Panc1 (cell line): ENCODE measurements around the gene EPHA7.

ENCODE experiments used
- POLR2AphosphoS5 ChIP-seq: IDR thresholded peaks from 2 replicates; pipeline ENCODE4 v1.6.1; 2012; ENCODE audit warnings: mild to moderate bottlenecking, low read depth, low read length, moderate library complexity
- REST ChIP-seq, 2 experiments: IDR thresholded peaks; 2 replicates each; pipeline ENCODE4 v1.6.1; 2011 to 2012; ENCODE audit warnings: low read depth in 2 of 2, control low read depth in 1 of 2, low read length in 1 of 2, mild to moderate bottlenecking in 1 of 2, moderate library complexity in 1 of 2; ENCODE audit not compliant: insufficient read depth in 1 of 2
- SIN3A ChIP-seq: IDR thresholded peaks from 2 replicates; pipeline ENCODE4 v1.6.1; 2012; ENCODE audit warnings: low read depth, mild to moderate bottlenecking, low read length, moderate library complexity, borderline replicate concordance; ENCODE audit not compliant: insufficient read depth
- TCF7L2 ChIP-seq: IDR thresholded peaks from 2 replicates; pipeline ENCODE4 v1.6.1; 2011; ENCODE audit warnings: mild to moderate bottlenecking, low read depth, low read length, inconsistent platforms
- TF ChIP-seq, protein P1 (sequence below): fragments of 450-650 bp; IDR thresholded peaks from 2 replicates; pipeline ENCODE4 v1.5.1; 2017; ENCODE audit warnings: mild to moderate bottlenecking

GRCh38 chr6:93358435-93358834 lies 60.9 kb downstream of the EPHA7 start:
- TF ChIP-seq, protein P1, sequence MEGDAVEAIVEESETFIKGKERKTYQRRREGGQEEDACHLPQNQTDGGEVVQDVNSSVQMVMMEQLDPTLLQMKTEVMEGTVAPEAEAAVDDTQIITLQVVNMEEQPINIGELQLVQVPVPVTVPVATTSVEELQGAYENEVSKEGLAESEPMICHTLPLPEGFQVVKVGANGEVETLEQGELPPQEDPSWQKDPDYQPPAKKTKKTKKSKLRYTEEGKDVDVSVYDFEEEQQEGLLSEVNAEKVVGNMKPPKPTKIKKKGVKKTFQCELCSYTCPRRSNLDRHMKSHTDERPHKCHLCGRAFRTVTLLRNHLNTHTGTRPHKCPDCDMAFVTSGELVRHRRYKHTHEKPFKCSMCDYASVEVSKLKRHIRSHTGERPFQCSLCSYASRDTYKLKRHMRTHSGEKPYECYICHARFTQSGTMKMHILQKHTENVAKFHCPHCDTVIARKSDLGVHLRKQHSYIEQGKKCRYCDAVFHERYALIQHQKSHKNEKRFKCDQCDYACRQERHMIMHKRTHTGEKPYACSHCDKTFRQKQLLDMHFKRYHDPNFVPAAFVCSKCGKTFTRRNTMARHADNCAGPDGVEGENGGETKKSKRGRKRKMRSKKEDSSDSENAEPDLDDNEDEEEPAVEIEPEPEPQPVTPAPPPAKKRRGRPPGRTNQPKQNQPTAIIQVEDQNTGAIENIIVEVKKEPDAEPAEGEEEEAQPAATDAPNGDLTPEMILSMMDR, result no peak
- TF ChIP-seq TCF7L2 (no peak), POLR2AphosphoS5 (no peak), REST (IDR thresholded peaks at IDR 0.05; ENCODE audit: insufficient read depth in 1 of 2, low read depth in 2 of 2, low read length in 1 of 2) (no peak), SIN3A (no peak)
